A673 (cell line): Measurements from ENCODE around the gene ELF1. TPM values are rescaled to one million over a fixed set of nuclear protein-coding genes. Genes with fewer than 3 reads are reported as not detected.

Experiments used
- BruUV-seq: library from RNA; stranded (reverse); fragments of 400-500 nt; replicated peaks from 2 replicates; lab custom pipeline; 2021; lab: Mats Ljungman, UMichigan
- CTCF ChIA-PET: fragments of 300-600 bp; sonication (Branson Sonifier 250); formaldehyde crosslinking; loops from one replicate; lab custom pipeline; 2022; ENCODE audit warnings: antibody characterized with exemption; lab: Charles Lee
- POLR2A ChIA-PET: fragments of 300-600 bp; sonication (Branson Sonifier 250); formaldehyde crosslinking; loops from one replicate; lab custom pipeline; 2022; ENCODE audit warnings: antibody characterized with exemption; ENCODE audit not compliant: low non-redundant PET; lab: Charles Lee
- DNase-seq: peaks from one replicate; pipeline ENCODE4 v3.0.0-alpha.2; 2015; ENCODE audit warnings: low spot score
- H3K27ac ChIP-seq: fragments of 200-600 bp; sonication (generic); 2 replicates; pipeline ENCODE4 v1.5.1; 2016; ENCODE audit warnings: mixed run types, low read depth, mild to moderate bottlenecking, mixed read lengths, antibody characterized with exemption, low read length; ENCODE audit not compliant: poor library complexity, severe bottlenecking
- H3K27me3 ChIP-seq: fragments of 200-600 bp; sonication (generic); replicated peaks from 2 replicates; pipeline ENCODE4 v1.6.1; 2017; ENCODE audit warnings: mixed run types, low read depth, mild to moderate bottlenecking, mixed read lengths, antibody characterized with exemption, low read length; ENCODE audit not compliant: insufficient read depth, poor library complexity
- H3K36me3 ChIP-seq: fragments of 200-600 bp; sonication (generic); 2 replicates; pipeline ENCODE4 v1.6.1; 2016; ENCODE audit warnings: mixed run types, mild to moderate bottlenecking, mixed read lengths, antibody characterized with exemption, low read length; ENCODE audit not compliant: insufficient read depth, poor library complexity, severe bottlenecking
- H3K4me1 ChIP-seq: fragments of 200-600 bp; sonication (generic); 2 replicates; pipeline ENCODE4 v1.6.1; 2017; ENCODE audit warnings: mixed run types, mild to moderate bottlenecking, mixed read lengths, antibody characterized with exemption, low read length; ENCODE audit not compliant: insufficient read depth, poor library complexity, severe bottlenecking
- H3K4me3 ChIP-seq: fragments of 200-600 bp; sonication (generic); 2 replicates; pipeline ENCODE4 v1.5.1; 2016; ENCODE audit warnings: low read depth, mixed run types, mild to moderate bottlenecking, mixed read lengths, low read length; ENCODE audit not compliant: poor library complexity, severe bottlenecking
- H3K9me3 ChIP-seq: fragments of 200-600 bp; sonication (generic); 2 replicates; pipeline ENCODE4 v1.6.1; 2016; ENCODE audit warnings: mixed run types, low read depth, mild to moderate bottlenecking, mixed read lengths, antibody characterized with exemption, low read length; ENCODE audit not compliant: poor library complexity, severe bottlenecking
- EZH2 ChIP-seq: fragments of 200-600 bp; sonication (generic); IDR thresholded peaks from 2 replicates; pipeline ENCODE4 v1.6.1; 2017; ENCODE audit warnings: borderline replicate concordance, low read depth, mild to moderate bottlenecking, mixed read lengths, antibody characterized with exemption, low read length; ENCODE audit not compliant: poor library complexity, severe bottlenecking
- intact Hi-C: fragments of 100-400 bp; cut with micrococcal nuclease; formaldehyde crosslinking; loops from one replicate; pipeline ENCODE4 v1.10.0; 2022; ENCODE audit not compliant: unreplicated experiment
- total RNA-seq: library from RNA; stranded (reverse); gene quantifications from 2 replicates; pipeline ENCODE4 v1.2.3, GENCODE V29; 2021
- TF ChIP-seq, protein P1 (sequence below): fragments of 300-800, 200-600 bp; sonication (generic); conservative IDR thresholded peaks from 2 replicates; pipeline ENCODE4 v1.5.1; 2017; ENCODE audit warnings: low read depth, mild to moderate bottlenecking, antibody characterized with exemption, low read length, moderate library complexity, mixed read lengths

The ELF1 gene
- total RNA-seq, 1 experiment from 2014 or later: 31.5 TPM

- DNase-seq: no peak
- Histone ChIP-seq H3K27me3 (no peaks in the 10 kb centered on the region), H3K4me1 (peaks cover 43% of the 10 kb centered on the region), H3K4me3 (no peak overlapping the region), H3K27ac (peak overlapping the region; percentile 93), H3K36me3 (no peaks in the 10 kb centered on the region), H3K9me3 (no peaks in the 10 kb centered on the region)
- no peak for TF ChIP-seq EZH2
- TF ChIP-seq, protein P1, sequence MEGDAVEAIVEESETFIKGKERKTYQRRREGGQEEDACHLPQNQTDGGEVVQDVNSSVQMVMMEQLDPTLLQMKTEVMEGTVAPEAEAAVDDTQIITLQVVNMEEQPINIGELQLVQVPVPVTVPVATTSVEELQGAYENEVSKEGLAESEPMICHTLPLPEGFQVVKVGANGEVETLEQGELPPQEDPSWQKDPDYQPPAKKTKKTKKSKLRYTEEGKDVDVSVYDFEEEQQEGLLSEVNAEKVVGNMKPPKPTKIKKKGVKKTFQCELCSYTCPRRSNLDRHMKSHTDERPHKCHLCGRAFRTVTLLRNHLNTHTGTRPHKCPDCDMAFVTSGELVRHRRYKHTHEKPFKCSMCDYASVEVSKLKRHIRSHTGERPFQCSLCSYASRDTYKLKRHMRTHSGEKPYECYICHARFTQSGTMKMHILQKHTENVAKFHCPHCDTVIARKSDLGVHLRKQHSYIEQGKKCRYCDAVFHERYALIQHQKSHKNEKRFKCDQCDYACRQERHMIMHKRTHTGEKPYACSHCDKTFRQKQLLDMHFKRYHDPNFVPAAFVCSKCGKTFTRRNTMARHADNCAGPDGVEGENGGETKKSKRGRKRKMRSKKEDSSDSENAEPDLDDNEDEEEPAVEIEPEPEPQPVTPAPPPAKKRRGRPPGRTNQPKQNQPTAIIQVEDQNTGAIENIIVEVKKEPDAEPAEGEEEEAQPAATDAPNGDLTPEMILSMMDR: no peak
- BruUV-seq: no TSS peak
- intact Hi-C loops: loop anchor here (2.0 kb wide), 1 partner anchor 77 kb away; the partner anchor contains the start of gene WBP4
- ChIA-PET CTCF (no interaction called here), POLR2A (no interaction called here)
Observed at GRCh38 chr13:40983725-40984667, 35.1 kb downstream of the ELF1 start.

GRCh38 chr13:40983259-40983658 is 35.9 kb downstream of the ELF1 start:
- TSS peak; percentile 73 for BruUV-seq
- peak; percentile 33 for DNase-seq
- Histone ChIP-seq H3K4me3 (peak overlapping the region; percentile 50), H3K27ac (peak overlapping the region; percentile 93), H3K4me1 (peaks cover 42% of the 10 kb centered on the region), H3K27me3 (no peaks in the 10 kb centered on the region), H3K36me3 (no peaks in the 10 kb centered on the region), H3K9me3 (no peaks in the 10 kb centered on the region)
- TF ChIP-seq, protein P1: no peak
- TF ChIP-seq EZH2: no peak
- intact Hi-C loops: loop anchor here (2.0 kb wide), 1 partner anchor 78 kb away; the partner anchor contains the start of gene WBP4
- ChIA-PET CTCF (no interaction called here), POLR2A (no interaction called here)

DNA sequence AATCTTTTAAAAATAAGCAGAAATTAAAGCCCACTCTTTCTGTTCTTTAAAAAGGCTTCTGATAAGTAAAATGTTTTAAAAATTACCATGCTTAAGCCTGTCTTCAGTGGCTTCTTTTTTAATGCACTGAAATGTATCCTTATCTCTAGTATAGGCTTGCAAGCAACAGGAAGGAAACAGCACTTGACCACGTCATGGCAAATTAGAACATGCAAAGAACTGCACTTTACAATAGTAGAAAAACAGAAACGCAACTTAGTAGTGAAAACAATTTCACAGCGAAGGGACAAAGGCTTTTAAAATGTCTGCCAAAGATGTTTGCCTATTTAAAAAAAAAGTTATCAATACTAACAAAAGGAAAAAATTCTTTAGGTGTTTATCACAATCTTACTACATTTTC is 36.3 kb downstream of the ELF1 start:
- Histone ChIP-seq H3K4me3 (peak overlapping the region; percentile 50), H3K9me3 (no peaks in the 10 kb centered on the region), H3K27me3 (no peaks in the 10 kb centered on the region), H3K27ac (peak overlapping the region; percentile 93), H3K4me1 (peaks cover 37% of the 10 kb centered on the region), H3K36me3 (no peaks in the 10 kb centered on the region)
- ChIA-PET POLR2A (no interaction called here), CTCF (interaction anchor here (1.0 kb wide), 1 partner anchor 71 kb away, joined by 3 read pairs; no protein-coding TSS in a partner anchor)
- DNase-seq: peak; percentile 93
- intact Hi-C loops: loop anchor here (2.0 kb wide), 1 partner anchor 78 kb away; the partner anchor contains the start of gene WBP4
- BruUV-seq: no TSS peak
- no peak for TF ChIP-seq EZH2
- TF ChIP-seq, protein P1: no peak
